Activated T-cell treated with anti-CD3 and anti-CD28 coated beads, Interleukin-2, amount 50 U/mL, for 24 hours (primary cell): ENCODE results near the gene RABEP1.
"Not testable (repeated sequence)": the region's sequence is repeated elsewhere in the genome, so short reads cannot be mapped to it uniquely, and the experiment has no call there.

Experiments used
- DNase-seq: peaks from one replicate; pipeline ENCODE4 v3.0.0-alpha.2; 2020
- H3K27ac Mint-ChIP-seq: 2 replicates; pipeline ENCODE4 v1.8.0; 2020; ENCODE audit warnings: mild to moderate bottlenecking, mixed read lengths
- H3K27me3 Mint-ChIP-seq: 2 replicates; pipeline ENCODE4 v1.8.0; 2020; ENCODE audit warnings: mixed read lengths
- H3K36me3 Mint-ChIP-seq: 2 replicates; pipeline ENCODE4 v1.8.0; 2020; ENCODE audit warnings: low read depth, mixed read lengths
- H3K4me1 Mint-ChIP-seq: 2 replicates; pipeline ENCODE4 v1.8.0; 2020; ENCODE audit warnings: low read depth, mixed read lengths
- H3K4me3 Mint-ChIP-seq: 2 replicates; pipeline ENCODE4 v1.8.0; 2020; ENCODE audit warnings: mild to moderate bottlenecking, moderate library complexity, mixed read lengths
- H3K9me3 Mint-ChIP-seq: 2 replicates; pipeline ENCODE4 v1.8.0; 2020; ENCODE audit warnings: mixed read lengths

The RABEP1 gene

GRCh38 chr17:5281814-5282641 lies at the start of gene RABEP1:
Gene RABEP1 (plus strand): TSS chr17:5282284. CDS start chr17:5282487, 203 bp downstream.
- Mint-ChIP-seq H3K27ac (peak within 1 kb of the TSS; percentile 94), H3K4me3 (peak within 1 kb of the TSS; percentile 89), H3K9me3 (no peaks in the 10 kb centered on the region), H3K36me3 (peaks cover 40% of the 10 kb centered on the region), H3K27me3 (no peaks in the 10 kb centered on the region), H3K4me1 (peaks cover 43% of the 10 kb centered on the region)
- DNase-seq = peak; percentile 94

- H3K4me3 Mint-ChIP-seq, H3K9me3 Mint-ChIP-seq, DNase-seq, H3K36me3 Mint-ChIP-seq, H3K27me3 Mint-ChIP-seq, H3K27ac Mint-ChIP-seq: not testable (repeated sequence)
- H3K4me1 Mint-ChIP-seq = peaks cover 19% of the 10 kb centered on the region
These were observed 48.6 kb upstream of the RABEP1 start for GRCh38 chr17:5233492-5233891.

- H3K27ac Mint-ChIP-seq = no peak within 1 kb of the TSS
- no peaks in the 10 kb centered on the region for H3K27me3 Mint-ChIP-seq
- no peak within 1 kb of the TSS for H3K4me3 Mint-ChIP-seq
- H3K4me1 Mint-ChIP-seq = peaks cover 13% of the 10 kb centered on the region
- no peaks in the 10 kb centered on the region for H3K36me3 Mint-ChIP-seq
- H3K9me3 Mint-ChIP-seq = no peaks in the 10 kb centered on the region
- no peak for DNase-seq
These were observed 47.2 kb upstream of the RABEP1 start, which contains the start of gene SCIMP for GRCh38 chr17:5234645-5235576. Gene SCIMP (minus strand): TSS chr17:5234860. CDS start chr17:5234755, 105 bp downstream.

- Mint-ChIP-seq H3K4me1 (peaks cover 23% of the 10 kb centered on the region), H3K27me3 (no peaks in the 10 kb centered on the region), H3K4me3 (no peak overlapping the region), H3K36me3 (no peaks in the 10 kb centered on the region), H3K27ac (peak overlapping the region; percentile 35), H3K9me3 (no peaks in the 10 kb centered on the region)
- no peak for DNase-seq
These were observed 45.0 kb upstream of the RABEP1 start for GRCh38 chr17:5236938-5237540.

GRCh38 chr17:5237541-5238016 lies 44.5 kb upstream of the RABEP1 start:
- peak overlapping the region; percentile 35 for H3K27ac Mint-ChIP-seq
- DNase-seq = peak; percentile 54
- H3K9me3 Mint-ChIP-seq = no peaks in the 10 kb centered on the region
- H3K36me3 Mint-ChIP-seq = no peaks in the 10 kb centered on the region
- no peaks in the 10 kb centered on the region for H3K27me3 Mint-ChIP-seq
- H3K4me3 Mint-ChIP-seq = no peak overlapping the region
- peaks cover 28% of the 10 kb centered on the region for H3K4me1 Mint-ChIP-seq

- H3K36me3 Mint-ChIP-seq = no peaks in the 10 kb centered on the region
- peaks cover 36% of the 10 kb centered on the region for H3K4me1 Mint-ChIP-seq
These were observed 43.8 kb upstream of the RABEP1 start for GRCh38 chr17:5238333-5238732.

GRCh38 chr17:5239769-5240168 lies 42.3 kb upstream of the RABEP1 start:
- not testable (repeated sequence) for DNase-seq, H3K27ac Mint-ChIP-seq, H3K9me3 Mint-ChIP-seq, H3K27me3 Mint-ChIP-seq, H3K36me3 Mint-ChIP-seq, H3K4me3 Mint-ChIP-seq
- H3K4me1 Mint-ChIP-seq = peaks cover 39% of the 10 kb centered on the region

More at GRCh38 chr17:5238333-5238732, 43.8 kb upstream of the RABEP1 start:
- Mint-ChIP-seq H3K4me3 (no peak overlapping the region), H3K27me3 (no peaks in the 10 kb centered on the region), H3K9me3 (no peaks in the 10 kb centered on the region), H3K27ac (no peak overlapping the region)
- no peak for DNase-seq

GRCh38 chr17:5241861-5242671 lies 40.0 kb upstream of the RABEP1 start:
- H3K4me3 Mint-ChIP-seq = peak overlapping the region; percentile 21
- no peaks in the 10 kb centered on the region for H3K27me3 Mint-ChIP-seq
- H3K4me1 Mint-ChIP-seq = peaks cover 37% of the 10 kb centered on the region
- H3K36me3 Mint-ChIP-seq = no peaks in the 10 kb centered on the region
- peak; percentile 40 for DNase-seq
- peak overlapping the region; percentile 87 for H3K27ac Mint-ChIP-seq
- no peaks in the 10 kb centered on the region for H3K9me3 Mint-ChIP-seq

GRCh38 chr17:5247621-5248020 lies 34.5 kb upstream of the RABEP1 start:
- H3K27ac Mint-ChIP-seq = no peak overlapping the region
- H3K36me3 Mint-ChIP-seq = no peaks in the 10 kb centered on the region
- no peak overlapping the region for H3K4me3 Mint-ChIP-seq
- peaks cover 12% of the 10 kb centered on the region for H3K4me1 Mint-ChIP-seq
- H3K9me3 Mint-ChIP-seq = no peaks in the 10 kb centered on the region
- no peak for DNase-seq
- H3K27me3 Mint-ChIP-seq = no peaks in the 10 kb centered on the region

- H3K27ac Mint-ChIP-seq = no peak overlapping the region
- DNase-seq = no peak
- peaks cover 4% of the 10 kb centered on the region for H3K4me1 Mint-ChIP-seq
- no peaks in the 10 kb centered on the region for H3K27me3 Mint-ChIP-seq
- no peaks in the 10 kb centered on the region for H3K9me3 Mint-ChIP-seq
- no peaks in the 10 kb centered on the region for H3K36me3 Mint-ChIP-seq
- no peak overlapping the region for H3K4me3 Mint-ChIP-seq
These were observed 33.1 kb upstream of the RABEP1 start for GRCh38 chr17:5248821-5249479.

GRCh38 chr17:5249615-5250014 lies 32.5 kb upstream of the RABEP1 start:
- Mint-ChIP-seq H3K9me3 (no peaks in the 10 kb centered on the region), H3K4me3 (no peak overlapping the region), H3K4me1 (peaks cover 6% of the 10 kb centered on the region), H3K27me3 (no peaks in the 10 kb centered on the region), H3K27ac (no peak overlapping the region), H3K36me3 (no peaks in the 10 kb centered on the region)
- DNase-seq = peak; percentile 48

- Mint-ChIP-seq H3K27me3 (no peaks in the 10 kb centered on the region), H3K9me3 (no peaks in the 10 kb centered on the region), H3K27ac (no peak overlapping the region), H3K4me1 (peaks cover 11% of the 10 kb centered on the region), H3K4me3 (no peak overlapping the region), H3K36me3 (no peaks in the 10 kb centered on the region)
- DNase-seq = no peak
These were observed 27.7 kb upstream of the RABEP1 start for GRCh38 chr17:5254414-5254813.

GRCh38 chr17:5254903-5255521 lies 27.1 kb upstream of the RABEP1 start:
- H3K4me1 Mint-ChIP-seq = peaks cover 10% of the 10 kb centered on the region
- H3K9me3 Mint-ChIP-seq = no peaks in the 10 kb centered on the region
- no peaks in the 10 kb centered on the region for H3K36me3 Mint-ChIP-seq
- no peak overlapping the region for H3K4me3 Mint-ChIP-seq
- H3K27ac Mint-ChIP-seq = no peak overlapping the region
- no peak for DNase-seq
- H3K27me3 Mint-ChIP-seq = no peaks in the 10 kb centered on the region
